RWPE2 (cell line): Measurements from ENCODE around the gene HSD17B1.

Experiments
- ATAC-seq: fragments of 200-7000 bp; cut with Tn5 transposase; 3 replicates; pipeline ENCODE4 v1.9.1; 2021; ENCODE audit warnings: low read depth
- DNase-seq: peaks from one replicate; pipeline ENCODE4 v3.0.0-alpha.2; 2020; ENCODE audit warnings: low spot score
- H3K27ac ChIP-seq: fragments of 450-650 bp; 2 replicates; pipeline ENCODE4 v1.5.1; 2017; ENCODE audit warnings: mild to moderate bottlenecking; ENCODE audit not compliant: poor library complexity, severe bottlenecking
- H3K27me3 ChIP-seq: fragments of 250-450 bp; sonication (Bioruptor Pico); 2 replicates; pipeline ENCODE4 v1.5.1; 2021; ENCODE audit warnings: mild to moderate bottlenecking, moderate library complexity; ENCODE audit not compliant: insufficient read depth, poor library complexity, severe bottlenecking
- H3K36me3 ChIP-seq: fragments of 250-450 bp; sonication (Bioruptor Pico); 2 replicates; pipeline ENCODE4 v1.5.1; 2020; ENCODE audit warnings: low read depth, mild to moderate bottlenecking, moderate library complexity
- H3K4me1 ChIP-seq: fragments of 250-450 bp; sonication (Bioruptor Pico); 2 replicates; pipeline ENCODE4 v1.5.1; 2021; ENCODE audit warnings: mild to moderate bottlenecking, moderate library complexity; ENCODE audit not compliant: insufficient read depth, poor library complexity, severe bottlenecking
- H3K4me3 ChIP-seq: fragments of 250-450 bp; sonication (Bioruptor Pico); 2 replicates; pipeline ENCODE4 v1.5.1; 2021; ENCODE audit warnings: mild to moderate bottlenecking, moderate library complexity; ENCODE audit not compliant: severe bottlenecking
- H3K9me3 ChIP-seq: fragments of 250-450 bp; sonication (Bioruptor Pico); 2 replicates; pipeline ENCODE4 v1.5.1; 2021; ENCODE audit warnings: mild to moderate bottlenecking, moderate library complexity; ENCODE audit not compliant: severe bottlenecking
- CTCF ChIP-seq: fragments of 450-650 bp; IDR thresholded peaks from one replicate; pipeline ENCODE4 v1.5.1; 2017; ENCODE audit warnings: mild to moderate bottlenecking, moderate library complexity; ENCODE audit not compliant: poor library complexity, severe bottlenecking

HSD17B1 gene

GRCh38 chr17:42565523-42566214 is 12.9 kb downstream of the HSD17B1 start:
- DNase-seq (no peak), ATAC-seq (no peak)
- no peak overlapping the region for H3K4me3 ChIP-seq
- TF ChIP-seq CTCF = no peak
- peaks cover 56% of the 10 kb centered on the region for H3K36me3 ChIP-seq
- H3K9me3 ChIP-seq = no peaks in the 10 kb centered on the region
- H3K4me1 ChIP-seq = peaks cover 2% of the 10 kb centered on the region
- peak overlapping the region; percentile 69 for H3K27ac ChIP-seq
- H3K27me3 ChIP-seq = no peaks in the 10 kb centered on the region

- Histone ChIP-seq H3K27ac (peak overlapping the region; percentile 69), H3K4me3 (peak overlapping the region; percentile 84), H3K27me3 (no peaks in the 10 kb centered on the region), H3K9me3 (no peaks in the 10 kb centered on the region), H3K4me1 (peaks cover 2% of the 10 kb centered on the region), H3K36me3 (peaks cover 63% of the 10 kb centered on the region)
- ATAC-seq = no peak; the same call in 2 of the 3 replicates
- no peak for DNase-seq
- no peak for TF ChIP-seq CTCF
These were observed 13.6 kb downstream of the HSD17B1 start for GRCh38 chr17:42566215-42566882.

- H3K36me3 ChIP-seq = peaks cover 70% of the 10 kb centered on the region
These were observed 14.3 kb downstream of the HSD17B1 start, which contains the start of gene MLX for GRCh38 chr17:42566883-42567573. TSS of gene MLX (plus strand) at chr17:42567100. CDS start at chr17:42567125, 25 bp downstream.

GRCh38 chr17:42568341-42569111 is 15.8 kb downstream of the HSD17B1 start:
- Histone ChIP-seq H3K27ac (peak overlapping the region; percentile 69), H3K4me1 (peaks cover 2% of the 10 kb centered on the region), H3K36me3 (peaks cover 82% of the 10 kb centered on the region), H3K9me3 (no peaks in the 10 kb centered on the region), H3K27me3 (no peaks in the 10 kb centered on the region), H3K4me3 (no peak overlapping the region)
- ATAC-seq (no peak), DNase-seq (no peak)
- TF ChIP-seq CTCF = no peak

More at GRCh38 chr17:42566883-42567573, 14.3 kb downstream of the HSD17B1 start, which contains the start of gene MLX:
- no peaks in the 10 kb centered on the region for H3K9me3 ChIP-seq
- no peak for DNase-seq
- peak within 1 kb of the TSS; percentile 69 for H3K27ac ChIP-seq
- H3K4me1 ChIP-seq = peaks cover 2% of the 10 kb centered on the region
- no peaks in the 10 kb centered on the region for H3K27me3 ChIP-seq
- ATAC-seq = peak; percentile 61
- TF ChIP-seq CTCF = no peak
- H3K4me3 ChIP-seq = peak within 1 kb of the TSS; percentile 84
